Measurements from ENCODE around the gene CEP295NL.
"Not testable (repeated sequence)": the region's sequence is repeated elsewhere in the genome, so short reads cannot be mapped to it uniquely, and the experiment has no call there.

CEP295NL gene

DNA sequence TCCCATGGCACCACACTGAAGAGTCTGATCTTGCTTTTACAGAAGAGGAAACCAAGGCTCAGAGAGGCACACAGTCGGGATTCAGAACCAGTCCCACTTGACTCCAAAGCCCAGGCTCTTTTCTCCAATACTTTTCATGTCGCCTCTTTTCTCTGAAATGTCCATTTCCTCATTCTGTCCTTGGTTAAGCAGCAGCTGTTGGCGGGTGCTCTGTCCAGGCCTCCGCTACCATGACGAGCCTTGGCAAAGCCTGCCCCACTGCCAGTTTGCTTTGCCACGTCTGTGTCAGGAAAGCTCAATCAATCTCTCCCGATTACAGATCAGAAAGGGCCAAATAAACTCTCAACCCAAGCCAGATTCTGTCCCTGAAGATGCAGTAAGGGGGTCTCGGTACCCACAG, 9.1 kb upstream of the CEP295NL start:
- H3K4me1 Mint-ChIP-seq = peaks cover 45% of the 10 kb centered on the region
- no peak overlapping the region for H3K27ac Mint-ChIP-seq
- H3K36me3 Mint-ChIP-seq (ENCODE audit: low read depth) = peaks cover 16% of the 10 kb centered on the region
- no peak overlapping the region for H3K4me3 Mint-ChIP-seq
- DNase-seq = no peak
- TF ChIP-seq, protein P1, sequence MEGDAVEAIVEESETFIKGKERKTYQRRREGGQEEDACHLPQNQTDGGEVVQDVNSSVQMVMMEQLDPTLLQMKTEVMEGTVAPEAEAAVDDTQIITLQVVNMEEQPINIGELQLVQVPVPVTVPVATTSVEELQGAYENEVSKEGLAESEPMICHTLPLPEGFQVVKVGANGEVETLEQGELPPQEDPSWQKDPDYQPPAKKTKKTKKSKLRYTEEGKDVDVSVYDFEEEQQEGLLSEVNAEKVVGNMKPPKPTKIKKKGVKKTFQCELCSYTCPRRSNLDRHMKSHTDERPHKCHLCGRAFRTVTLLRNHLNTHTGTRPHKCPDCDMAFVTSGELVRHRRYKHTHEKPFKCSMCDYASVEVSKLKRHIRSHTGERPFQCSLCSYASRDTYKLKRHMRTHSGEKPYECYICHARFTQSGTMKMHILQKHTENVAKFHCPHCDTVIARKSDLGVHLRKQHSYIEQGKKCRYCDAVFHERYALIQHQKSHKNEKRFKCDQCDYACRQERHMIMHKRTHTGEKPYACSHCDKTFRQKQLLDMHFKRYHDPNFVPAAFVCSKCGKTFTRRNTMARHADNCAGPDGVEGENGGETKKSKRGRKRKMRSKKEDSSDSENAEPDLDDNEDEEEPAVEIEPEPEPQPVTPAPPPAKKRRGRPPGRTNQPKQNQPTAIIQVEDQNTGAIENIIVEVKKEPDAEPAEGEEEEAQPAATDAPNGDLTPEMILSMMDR (IDR thresholded peaks at IDR 0.05) = no peak
- H3K9me3 Mint-ChIP-seq = no peaks in the 10 kb centered on the region
- H3K27me3 Mint-ChIP-seq (ENCODE audit: low read depth, poor library complexity) = peaks cover 4% of the 10 kb centered on the region

DNA sequence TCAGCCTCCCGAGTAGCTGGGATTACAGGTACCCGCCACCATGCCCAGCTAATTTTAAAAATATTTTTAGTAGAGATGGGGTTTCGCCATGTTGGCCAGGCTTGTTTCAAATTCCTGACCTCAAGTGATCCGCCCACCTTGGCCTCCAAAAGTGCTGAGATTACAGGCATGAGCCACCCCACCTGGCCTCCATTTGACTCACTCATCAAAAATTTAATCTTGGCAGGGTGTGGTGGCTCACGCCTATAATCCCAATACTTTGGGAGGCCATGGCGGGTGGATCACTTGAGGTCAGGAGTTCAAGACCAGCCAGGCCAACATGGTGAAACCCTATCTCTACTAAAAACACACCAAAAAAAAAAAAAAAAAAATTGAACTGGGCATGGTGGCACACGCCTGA, 8.5 kb upstream of the CEP295NL start:
- Mint-ChIP-seq H3K36me3 (ENCODE audit: low read depth) (peaks cover 16% of the 10 kb centered on the region), H3K4me1 (peaks cover 41% of the 10 kb centered on the region)
- not testable (repeated sequence) for H3K27me3 Mint-ChIP-seq (ENCODE audit: low read depth, poor library complexity); H3K4me3 Mint-ChIP-seq; H3K27ac Mint-ChIP-seq; H3K9me3 Mint-ChIP-seq; DNase-seq

DNA sequence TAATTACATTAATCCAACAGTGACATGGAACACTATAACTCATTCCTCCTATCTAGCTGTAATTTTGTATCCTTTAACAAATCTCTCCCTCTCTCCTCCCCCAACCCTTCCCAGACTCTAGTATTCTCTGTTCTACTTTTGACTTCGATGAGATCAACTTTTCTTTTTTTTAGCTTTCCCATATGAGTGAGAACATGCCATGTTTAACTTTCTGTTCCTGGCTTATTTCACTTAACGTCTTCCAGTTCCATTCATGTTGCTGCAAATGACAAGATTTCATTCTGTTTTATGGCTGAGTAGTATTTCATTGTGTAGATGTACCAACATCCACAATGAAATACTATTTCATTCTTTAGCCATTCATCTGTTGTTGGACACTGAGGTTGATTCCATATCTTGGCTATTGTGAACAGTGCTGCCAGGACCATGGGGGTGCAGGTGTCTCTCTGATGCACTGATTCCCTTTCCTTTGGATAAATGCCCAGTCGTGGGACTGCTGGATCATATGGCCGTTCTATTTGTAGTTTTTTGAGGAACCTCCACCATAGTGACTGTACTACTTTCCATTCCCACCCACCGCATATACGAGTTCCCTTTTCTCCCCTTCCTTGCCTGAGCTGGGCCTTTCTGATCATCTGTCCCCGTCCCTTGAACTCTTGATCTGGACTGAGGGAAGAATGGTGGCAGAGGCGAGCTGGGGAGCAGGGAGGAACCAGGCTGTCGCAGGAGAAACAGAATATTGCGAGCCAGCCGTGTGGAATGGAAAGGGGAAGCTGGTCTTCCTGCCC, 7.7 kb upstream of the CEP295NL start:
- no peak for DNase-seq
- Mint-ChIP-seq H3K27me3 (ENCODE audit: low read depth, poor library complexity) (peaks cover 4% of the 10 kb centered on the region), H3K4me1 (peaks cover 33% of the 10 kb centered on the region), H3K9me3 (no peaks in the 10 kb centered on the region), H3K27ac (no peak overlapping the region), H3K4me3 (no peak overlapping the region), H3K36me3 (ENCODE audit: low read depth) (peaks cover 10% of the 10 kb centered on the region)
- TF ChIP-seq, protein P1 (IDR thresholded peaks at IDR 0.05) = no peak

GRCh38 chr17:78908426-78908825, 5.4 kb upstream of the CEP295NL start:
- no peak for DNase-seq
- no peaks in the 10 kb centered on the region for H3K9me3 Mint-ChIP-seq
- H3K4me3 Mint-ChIP-seq = no peak overlapping the region
- H3K4me1 Mint-ChIP-seq = peaks cover 37% of the 10 kb centered on the region
- TF ChIP-seq, protein P1 (IDR thresholded peaks at IDR 0.05) = no peak
- peaks cover 4% of the 10 kb centered on the region for H3K27me3 Mint-ChIP-seq (ENCODE audit: low read depth, poor library complexity)
- peaks cover 10% of the 10 kb centered on the region for H3K36me3 Mint-ChIP-seq (ENCODE audit: low read depth)
- peak overlapping the region; percentile 72 for H3K27ac Mint-ChIP-seq

DNA sequence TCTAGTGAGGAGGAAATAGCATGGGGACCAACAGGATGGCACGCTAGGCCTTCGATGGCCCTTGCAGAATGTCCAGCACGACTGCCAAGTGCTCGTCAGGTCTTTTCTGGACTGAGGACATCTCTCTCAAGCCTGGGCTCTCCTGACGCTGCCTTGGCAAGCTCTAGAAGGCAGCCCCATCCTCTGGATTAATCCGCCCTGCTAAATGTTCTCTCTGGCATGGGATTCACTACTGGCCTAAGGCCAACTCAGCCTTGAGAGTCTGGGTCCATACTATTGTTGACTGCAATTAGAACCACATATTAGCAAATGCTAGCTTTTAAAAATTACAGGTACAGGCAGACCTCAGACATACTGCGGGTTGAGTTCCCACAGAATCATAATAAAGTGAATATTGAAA, 2.5 kb upstream of the CEP295NL start:
- H3K4me3 Mint-ChIP-seq = no peak overlapping the region
- no peak overlapping the region for H3K27ac Mint-ChIP-seq
- H3K4me1 Mint-ChIP-seq = peaks cover 47% of the 10 kb centered on the region
- peaks cover 16% of the 10 kb centered on the region for H3K36me3 Mint-ChIP-seq (ENCODE audit: low read depth)
- no peak for DNase-seq
- TF ChIP-seq, protein P1 (IDR thresholded peaks at IDR 0.05) = no peak
- H3K9me3 Mint-ChIP-seq = no peaks in the 10 kb centered on the region
- peaks cover 7% of the 10 kb centered on the region for H3K27me3 Mint-ChIP-seq (ENCODE audit: low read depth, poor library complexity)

DNA sequence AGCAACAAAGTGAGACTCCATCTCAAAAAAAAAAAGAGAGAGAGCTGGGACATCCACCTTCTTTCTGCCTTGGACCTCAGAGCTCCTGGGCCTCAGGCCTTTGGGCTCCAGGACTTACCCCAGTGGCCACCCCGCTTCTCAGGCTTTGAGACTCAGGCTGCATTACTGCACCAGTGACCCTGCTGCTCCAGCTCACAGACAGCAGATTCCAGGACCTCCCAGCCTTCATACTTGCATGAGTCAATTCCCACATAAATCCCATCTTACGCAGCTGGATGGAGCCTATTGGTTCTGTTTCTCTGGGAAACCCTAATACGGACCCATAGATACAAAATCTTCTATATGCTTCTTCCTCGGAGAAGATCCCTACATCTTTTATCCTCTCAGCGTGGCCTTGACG, 2.1 kb upstream of the CEP295NL start:
- no peaks in the 10 kb centered on the region for H3K9me3 Mint-ChIP-seq
- H3K27me3 Mint-ChIP-seq (ENCODE audit: low read depth, poor library complexity) = peaks cover 7% of the 10 kb centered on the region
- TF ChIP-seq, protein P1 (IDR thresholded peaks at IDR 0.05) = no peak
- no peak overlapping the region for H3K27ac Mint-ChIP-seq
- H3K4me3 Mint-ChIP-seq = no peak overlapping the region
- H3K36me3 Mint-ChIP-seq (ENCODE audit: low read depth) = peaks cover 16% of the 10 kb centered on the region
- peaks cover 48% of the 10 kb centered on the region for H3K4me1 Mint-ChIP-seq
- DNase-seq = no peak

Measured in nephron progenitor cell (in vitro differentiated cells).